Esophagus squamous epithelium (tissue), 4 donors: ENCODE measurements around the gene DISP3.

Experiments
- CTCF ChIP-seq, 6 experiments: fragments of 450-650 bp in 4 of 6; fragments of 200-600 bp in 2 of 6; sonication (generic) in 2 of 6; IDR thresholded peaks; one replicate each; pipeline ENCODE4 v1.5.1; 2016 to 2019; ENCODE audit warnings: antibody characterized with exemption in 6 of 6, mild to moderate bottlenecking in 4 of 6, moderate library complexity in 4 of 6
- POLR2A ChIP-seq, 4 donors: fragments of 450-650 bp; IDR thresholded peaks; one replicate each; pipeline ENCODE4 v1.6.1; 2017; ENCODE audit warnings: antibody characterized with exemption in 4 of 4, mild to moderate bottlenecking in 4 of 4, moderate library complexity in 3 of 4

DNA sequence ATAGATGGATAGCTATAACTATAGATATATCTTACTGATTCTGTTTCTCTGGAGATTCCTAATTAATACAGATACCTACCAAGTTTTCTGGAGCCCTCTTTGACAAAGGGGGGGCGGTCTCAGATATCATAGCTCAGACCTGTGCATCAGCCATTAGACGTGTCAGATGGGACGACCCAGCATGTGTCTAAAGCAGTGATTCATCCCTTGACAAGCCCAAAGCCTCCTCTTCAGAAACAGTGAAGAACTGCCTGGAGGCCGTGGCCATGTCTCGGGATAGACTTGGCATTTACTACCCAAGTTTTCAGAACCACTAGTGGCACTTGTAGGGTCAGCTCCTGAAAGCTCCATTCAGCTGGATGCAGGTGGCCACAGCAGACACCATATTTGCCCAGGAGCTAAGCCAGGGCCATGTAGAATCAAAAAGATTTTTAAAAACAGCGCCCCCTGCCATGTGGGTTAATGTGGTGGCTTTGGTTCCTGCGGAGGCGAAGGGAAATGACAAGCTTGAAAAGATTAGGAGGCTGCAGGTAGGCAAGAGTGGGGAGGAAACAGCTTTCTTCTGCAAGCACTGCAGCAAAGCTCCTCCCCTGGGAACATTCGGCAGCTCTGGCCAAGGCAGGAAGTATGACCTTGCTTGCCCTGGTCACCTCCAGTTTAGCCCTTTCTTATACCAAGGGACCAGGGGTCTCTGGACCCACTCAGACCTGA lies 93.1 kb downstream of the DISP3 start:
- TF ChIP-seq CTCF (IDR thresholded peaks at IDR 0.05) = peak in 1 of 6 experiments; percentile 13
- no peak for TF ChIP-seq POLR2A (IDR thresholded peaks at IDR 0.05)
